Body of pancreas (tissue), 4 donors: ENCODE measurements around the gene ARL10. TPM values are rescaled to one million over a fixed set of nuclear protein-coding genes. Genes with fewer than 3 reads are reported as not detected.

ENCODE experiments used
- ATAC-seq: fragments of 150-250 bp; one replicate; pipeline ENCODE4 v1.9.1; 2016
- DNase-seq, 4 donors: peaks; one replicate each; pipeline ENCODE4 v3.0.0-alpha.2; 2019
- H3K27ac ChIP-seq, 4 donors: fragments of 200-600 bp; sonication (generic); 1 replicate in 3 of 4; 2 replicates in 1 of 4; pipeline versions ENCODE4 v1.5.1 to v1.6.1; 2016 to 2019; ENCODE audit warnings: mild to moderate bottlenecking in 1 of 4, mixed read lengths in 1 of 4, moderate library complexity in 1 of 4
- H3K27me3 ChIP-seq, 2 donors: fragments of 200-600 bp; sonication (generic); one replicate each; pipeline ENCODE4 v1.6.0; 2016; ENCODE audit warnings: mild to moderate bottlenecking in 1 of 2
- H3K36me3 ChIP-seq, 2 donors: fragments of 200-600 bp; sonication (generic); replicated peaks in 1 of 2; 2 replicates each; pipeline ENCODE4 v1.5.1; 2016; ENCODE audit warnings: low read depth in 2 of 2; ENCODE audit not compliant: insufficient read depth in 1 of 2
- H3K4me1 ChIP-seq: fragments of 200-600 bp; sonication (generic); one replicate; pipeline ENCODE4 v1.6.0; 2016
- H3K4me3 ChIP-seq, 2 donors: fragments of 200-600 bp; sonication (generic); 1 replicate in 1 of 2; 2 replicates in 1 of 2; pipeline ENCODE4 v1.5.1; 2016 to 2019
- H3K9me3 ChIP-seq, 3 donors: fragments of 200-600 bp; sonication (generic); 1 replicate in 2 of 3; 2 replicates in 1 of 3; pipeline ENCODE4 v1.5.1; 2016
- POLR2A ChIP-seq, 3 donors: fragments of 450-650 bp; IDR thresholded peaks; one replicate each; pipeline ENCODE4 v1.6.1; 2016; ENCODE audit warnings: antibody characterized with exemption in 3 of 3, mild to moderate bottlenecking in 2 of 3
- WGBS, 2 donors: methylation state at CpG; one replicate each; pipeline ENCODE4 v1.1.5; 2017; 5-methylcytosine and 5-hydroxymethylcytosine counted together
- intact Hi-C: fragments of 100-400 bp; cut with DNase I; formaldehyde crosslinking; loops from one replicate; pipeline ENCODE4 v1.15.1; 2023
- total RNA-seq, 2 donors: library from RNA; depleted of rRNA; stranded (reverse); fragments of >200 nt; gene quantifications; one replicate each; pipeline ENCODE4 v1.1.0, GENCODE V29; 2016
- TF ChIP-seq, protein P1 (sequence below), 7 experiments: fragments of 450-650 bp in 4 of 7; fragments of 200-600 bp in 3 of 7; sonication (generic) in 3 of 7; IDR thresholded peaks; one replicate each; pipeline ENCODE4 v1.5.1; 2016 to 2019; ENCODE audit warnings: antibody characterized with exemption in 7 of 7

ARL10 gene
- total RNA-seq, 2 donors from 2014 or later: 2.9 to 3.3 TPM

DNA sequence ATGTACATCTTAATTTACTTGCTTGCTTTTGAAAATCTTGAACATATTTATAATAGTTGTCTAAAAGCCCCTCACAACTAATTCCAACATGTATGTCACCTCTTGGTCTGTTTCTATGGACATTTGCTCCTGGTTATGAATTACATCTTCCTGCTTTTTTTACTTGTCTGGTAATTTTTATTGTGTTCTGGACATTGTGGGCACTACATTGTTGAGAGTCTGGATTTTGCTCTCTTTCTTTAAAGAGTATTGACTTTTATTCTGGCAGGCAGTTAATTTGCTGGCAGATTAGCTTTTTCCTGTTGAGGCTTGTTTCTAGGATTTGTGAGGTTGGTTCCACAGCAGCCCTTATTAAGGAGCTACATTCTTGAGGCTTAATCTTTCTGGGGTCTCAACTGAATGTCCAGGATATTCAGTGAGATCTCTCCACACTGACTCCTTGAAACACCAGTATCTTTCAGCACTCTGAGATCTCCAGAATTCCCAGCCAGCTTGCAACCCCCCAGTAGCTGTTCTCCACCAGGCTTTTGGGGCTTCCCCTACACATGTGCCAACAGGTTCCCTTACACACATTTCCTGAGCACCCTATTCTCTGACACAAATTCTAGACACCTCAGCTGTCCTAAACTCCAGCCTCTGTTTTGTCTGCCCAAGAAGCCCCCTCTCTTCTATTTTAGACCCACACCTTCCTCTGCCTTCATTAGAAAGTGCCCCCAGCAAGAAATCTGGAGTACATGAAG lies 31.1 kb upstream of the ARL10 start:
- Histone ChIP-seq H3K4me3 (no peak overlapping the region), H3K9me3 (no peaks in the 10 kb centered on the region), H3K4me1 (no peaks in the 10 kb centered on the region), H3K36me3 (peaks cover 0 to 2% of the 10 kb centered on the region in 2 donors), H3K27me3 (no peaks in the 10 kb centered on the region), H3K27ac (no peak overlapping the region)
- TF ChIP-seq POLR2A (IDR thresholded peaks at IDR 0.05): no peak
- TF ChIP-seq, protein P1, sequence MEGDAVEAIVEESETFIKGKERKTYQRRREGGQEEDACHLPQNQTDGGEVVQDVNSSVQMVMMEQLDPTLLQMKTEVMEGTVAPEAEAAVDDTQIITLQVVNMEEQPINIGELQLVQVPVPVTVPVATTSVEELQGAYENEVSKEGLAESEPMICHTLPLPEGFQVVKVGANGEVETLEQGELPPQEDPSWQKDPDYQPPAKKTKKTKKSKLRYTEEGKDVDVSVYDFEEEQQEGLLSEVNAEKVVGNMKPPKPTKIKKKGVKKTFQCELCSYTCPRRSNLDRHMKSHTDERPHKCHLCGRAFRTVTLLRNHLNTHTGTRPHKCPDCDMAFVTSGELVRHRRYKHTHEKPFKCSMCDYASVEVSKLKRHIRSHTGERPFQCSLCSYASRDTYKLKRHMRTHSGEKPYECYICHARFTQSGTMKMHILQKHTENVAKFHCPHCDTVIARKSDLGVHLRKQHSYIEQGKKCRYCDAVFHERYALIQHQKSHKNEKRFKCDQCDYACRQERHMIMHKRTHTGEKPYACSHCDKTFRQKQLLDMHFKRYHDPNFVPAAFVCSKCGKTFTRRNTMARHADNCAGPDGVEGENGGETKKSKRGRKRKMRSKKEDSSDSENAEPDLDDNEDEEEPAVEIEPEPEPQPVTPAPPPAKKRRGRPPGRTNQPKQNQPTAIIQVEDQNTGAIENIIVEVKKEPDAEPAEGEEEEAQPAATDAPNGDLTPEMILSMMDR (IDR thresholded peaks at IDR 0.05): no peak
- intact Hi-C loops: no loop called here
- ATAC-seq (no peak), DNase-seq (no peak)

DNA sequence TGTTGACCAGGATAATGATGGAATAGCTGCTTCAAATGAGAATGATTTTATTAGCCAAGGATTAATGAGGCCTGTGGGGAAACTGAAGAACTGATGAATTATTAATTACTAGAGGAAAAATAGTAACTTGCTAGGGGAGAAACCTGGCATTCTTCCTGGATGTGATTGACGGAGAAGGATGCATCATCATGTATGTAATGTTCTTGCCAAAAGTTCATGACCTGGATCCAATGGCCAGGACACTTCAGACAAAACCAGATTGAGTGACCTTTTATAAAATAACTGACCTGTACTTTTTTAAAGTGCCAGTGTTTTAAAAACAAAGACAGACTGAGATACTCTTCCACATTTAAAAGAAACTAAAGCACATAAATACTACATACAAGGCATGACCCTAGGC lies 27.4 kb upstream of the ARL10 start:
- H3K9me3 ChIP-seq: no peaks in the 10 kb centered on the region
- H3K27ac ChIP-seq: no peak overlapping the region
- 64 to 81% methylated on average over 1 of the region's 1 CpG for WGBS, 2 donors
- intact Hi-C loops: no loop called here
- H3K36me3 ChIP-seq: peaks cover 0 to 2% of the 10 kb centered on the region in 2 donors
- TF ChIP-seq, protein P1 (IDR thresholded peaks at IDR 0.05): no peak
- no peak for TF ChIP-seq POLR2A (IDR thresholded peaks at IDR 0.05)
- DNase-seq: no peak
- no peak for ATAC-seq
- H3K27me3 ChIP-seq: no peaks in the 10 kb centered on the region
- no peak overlapping the region for H3K4me3 ChIP-seq
- H3K4me1 ChIP-seq: no peaks in the 10 kb centered on the region

DNA sequence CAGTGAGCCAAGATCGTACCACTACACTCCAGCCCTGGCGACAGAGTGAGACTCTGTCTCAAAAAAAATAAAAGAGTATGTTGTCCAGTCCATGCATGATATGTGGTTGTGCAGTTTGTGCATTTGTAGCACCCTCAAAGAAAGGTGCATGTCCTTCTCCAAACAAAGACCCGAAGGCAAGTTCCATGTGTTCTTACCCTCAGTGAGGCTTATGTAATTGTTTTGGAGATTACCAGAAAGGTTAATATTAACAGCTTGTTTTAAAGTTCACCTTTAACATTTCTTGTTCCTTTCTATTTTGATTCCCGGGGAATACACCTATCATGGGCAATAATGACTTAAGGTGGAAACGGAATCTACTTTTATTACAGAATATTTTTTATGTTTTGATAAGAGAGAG lies 26.0 kb upstream of the ARL10 start:
- Histone ChIP-seq H3K9me3 (no peaks in the 10 kb centered on the region), H3K27me3 (no peaks in the 10 kb centered on the region), H3K4me3 (no peak overlapping the region), H3K27ac (no peak overlapping the region), H3K36me3 (peaks cover 0 to 2% of the 10 kb centered on the region in 2 donors), H3K4me1 (no peaks in the 10 kb centered on the region)
- 64 to 74% methylated on average over 5 of the region's 5 CpGs for WGBS, 2 donors
- intact Hi-C loops: no loop called here
- ATAC-seq: no peak
- DNase-seq: no peak
- no peak for TF ChIP-seq POLR2A (IDR thresholded peaks at IDR 0.05)
- TF ChIP-seq, protein P1 (IDR thresholded peaks at IDR 0.05): no peak

DNA sequence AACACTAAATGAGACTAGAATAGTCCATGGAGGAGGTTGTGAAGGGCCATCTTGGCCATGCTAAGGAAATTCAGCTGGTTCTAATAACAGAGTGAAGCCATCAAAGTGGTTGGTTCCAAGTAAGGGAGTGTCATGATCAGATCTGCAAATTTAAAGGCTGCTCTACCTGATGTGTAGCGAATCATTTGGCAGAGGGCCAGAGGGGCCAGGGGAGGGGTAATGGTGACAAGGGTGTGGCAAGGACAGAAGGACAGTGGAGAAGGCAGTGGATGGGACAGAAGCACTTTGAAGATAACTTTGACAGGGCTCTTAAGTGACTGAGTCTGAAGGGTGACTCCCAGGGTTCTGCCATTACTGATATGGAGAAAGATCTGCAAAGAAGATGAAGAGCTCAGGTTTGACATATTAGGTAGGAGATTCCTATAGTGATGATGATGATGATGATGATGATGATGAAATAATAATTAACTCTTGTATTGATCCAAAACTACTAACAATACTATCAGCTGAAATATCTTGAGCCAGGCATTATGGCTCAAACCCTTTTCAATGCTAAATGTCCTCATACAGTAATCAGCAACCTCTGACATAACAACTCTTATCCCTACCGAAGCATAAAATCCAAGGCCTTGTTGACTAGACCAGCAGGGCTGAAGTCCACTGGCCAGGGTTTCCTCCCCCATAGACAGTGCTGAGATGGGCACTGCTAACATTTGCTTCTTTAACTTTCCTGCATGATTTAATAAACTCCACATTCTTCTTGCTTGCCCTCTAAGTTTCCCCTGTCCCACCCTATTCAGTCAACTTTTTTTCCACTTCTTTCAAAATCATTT lies 23.7 kb upstream of the ARL10 start:
- WGBS, 2 donors: 66 to 68% methylated on average over 2 of the region's 2 CpGs
- ATAC-seq (no peak), DNase-seq (no peak)
- intact Hi-C loops: no loop called here
- Histone ChIP-seq H3K9me3 (no peaks in the 10 kb centered on the region), H3K36me3 (peaks cover 5 to 11% of the 10 kb centered on the region in 2 donors), H3K27ac (no peak overlapping the region), H3K4me1 (no peaks in the 10 kb centered on the region), H3K4me3 (no peak overlapping the region), H3K27me3 (no peaks in the 10 kb centered on the region)
- no peak for TF ChIP-seq POLR2A (IDR thresholded peaks at IDR 0.05)
- TF ChIP-seq, protein P1 (IDR thresholded peaks at IDR 0.05): no peak
